Measurements from ENCODE around the gene RGMB. TPM values are rescaled to one million over a fixed set of nuclear protein-coding genes. Genes with fewer than 3 reads are reported as not detected.

Gene RGMB
- total RNA-seq, 1 donor from 2014 or later, result 20.9 TPM

- no peak for DNase-seq (ENCODE audit: low read depth)
- no peak overlapping the region for H3K4me3 ChIP-seq (ENCODE audit: low read depth, low read length)
- TF ChIP-seq CTCF (conservative IDR thresholded peaks at IDR 0.05; ENCODE audit: low read depth, low read length), result no peak
Measured at GRCh38 chr5:98844865-98845264, 71.4 kb downstream of the RGMB start.

GRCh38 chr5:98845878-98846277 is 72.4 kb downstream of the RGMB start:
- no peak for TF ChIP-seq CTCF (conservative IDR thresholded peaks at IDR 0.05; ENCODE audit: low read depth, low read length)
- no peak overlapping the region for H3K4me3 ChIP-seq (ENCODE audit: low read depth, low read length)
- DNase-seq (ENCODE audit: low read depth), result no peak

Other genes with a start within 250 kb of the RGMB start
- 16.8 and 32.3 TPM in 2 replicates for gene CHD1, start 155.3 kb downstream of the RGMB start, total RNA-seq

Measured in epithelial cell of proximal tubule (primary cell).